ENCODE data around the gene MCF2.
"Not testable (repeated sequence)": the region's sequence is repeated elsewhere in the genome, so short reads cannot be mapped to it uniquely, and the experiment has no call there.

Gene MCF2

DNA sequence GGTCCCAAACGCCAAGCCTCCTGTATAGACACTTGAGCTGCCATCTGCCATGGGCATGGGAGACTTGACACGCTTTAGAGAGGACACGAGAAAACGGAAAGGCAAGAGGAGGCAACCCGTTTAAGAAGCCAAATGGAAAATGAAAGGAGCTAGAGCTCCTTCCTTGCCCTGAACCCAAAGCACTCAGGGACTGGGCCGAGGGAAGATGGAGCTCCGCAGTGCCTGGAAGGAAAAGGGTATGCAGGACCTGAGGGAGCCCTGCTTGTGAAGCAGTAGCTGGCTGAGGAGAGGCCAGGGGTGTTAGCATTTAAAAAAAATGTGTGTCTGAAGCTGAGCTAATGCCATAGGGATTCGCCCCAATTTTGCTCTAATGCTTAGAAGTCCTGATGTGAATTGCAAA lies 15.1 kb downstream of the MCF2 start:
- Histone ChIP-seq H3K4me1 (ENCODE audit: insufficient read depth, low read length) (no peaks in the 10 kb centered on the region), H3K9ac (ENCODE audit: low read length) (no peak overlapping the region), H3K9me3 (ENCODE audit: low read length) (no peaks in the 10 kb centered on the region), H3K36me3 (ENCODE audit: insufficient read depth, low read length) (no peaks in the 10 kb centered on the region), H3K27ac (ENCODE audit: low read depth, low read length) (no peak overlapping the region), H3K27me3 (ENCODE audit: control insufficient read depth in 1 of 2, insufficient read depth in 2 of 2, low read length in 2 of 2) (peaks cover 0 to 12% of the 10 kb centered on the region in 2 donors), H3K4me3 (ENCODE audit: low read depth in 1 of 2, low read length in 2 of 2) (peak overlapping the region in 1 of 2 donors; percentile 41)

DNA sequence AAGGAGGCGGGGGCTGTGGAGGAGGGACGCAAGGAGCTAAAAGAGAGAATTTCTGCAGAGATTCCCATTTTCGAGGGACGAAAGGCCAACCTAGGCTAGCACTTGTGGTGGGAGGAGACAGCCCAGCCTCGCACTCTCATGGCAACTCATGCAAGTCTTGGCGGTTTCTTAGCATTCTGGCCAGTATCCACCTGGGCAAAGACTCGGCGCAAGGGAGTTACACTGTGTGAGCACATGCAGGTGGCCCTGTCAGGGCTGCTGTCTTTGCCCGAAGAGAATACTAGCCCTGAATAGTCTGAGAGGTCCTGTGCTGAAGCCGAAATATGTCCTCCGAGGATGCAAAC lies 15.5 kb downstream of the MCF2 start:
- Histone ChIP-seq H3K9ac (ENCODE audit: low read length) (no peak overlapping the region), H3K27me3 (ENCODE audit: control insufficient read depth in 1 of 2, insufficient read depth in 2 of 2, low read length in 2 of 2) (peaks cover 0 to 12% of the 10 kb centered on the region in 2 donors), H3K4me3 (ENCODE audit: low read depth in 1 of 2, low read length in 2 of 2) (peak overlapping the region in 1 of 2 donors; percentile 41), H3K27ac (ENCODE audit: low read depth, low read length) (no peak overlapping the region), H3K4me1 (ENCODE audit: insufficient read depth, low read length) (no peaks in the 10 kb centered on the region), H3K9me3 (ENCODE audit: low read length) (no peaks in the 10 kb centered on the region), H3K36me3 (ENCODE audit: insufficient read depth, low read length) (no peaks in the 10 kb centered on the region)

DNA sequence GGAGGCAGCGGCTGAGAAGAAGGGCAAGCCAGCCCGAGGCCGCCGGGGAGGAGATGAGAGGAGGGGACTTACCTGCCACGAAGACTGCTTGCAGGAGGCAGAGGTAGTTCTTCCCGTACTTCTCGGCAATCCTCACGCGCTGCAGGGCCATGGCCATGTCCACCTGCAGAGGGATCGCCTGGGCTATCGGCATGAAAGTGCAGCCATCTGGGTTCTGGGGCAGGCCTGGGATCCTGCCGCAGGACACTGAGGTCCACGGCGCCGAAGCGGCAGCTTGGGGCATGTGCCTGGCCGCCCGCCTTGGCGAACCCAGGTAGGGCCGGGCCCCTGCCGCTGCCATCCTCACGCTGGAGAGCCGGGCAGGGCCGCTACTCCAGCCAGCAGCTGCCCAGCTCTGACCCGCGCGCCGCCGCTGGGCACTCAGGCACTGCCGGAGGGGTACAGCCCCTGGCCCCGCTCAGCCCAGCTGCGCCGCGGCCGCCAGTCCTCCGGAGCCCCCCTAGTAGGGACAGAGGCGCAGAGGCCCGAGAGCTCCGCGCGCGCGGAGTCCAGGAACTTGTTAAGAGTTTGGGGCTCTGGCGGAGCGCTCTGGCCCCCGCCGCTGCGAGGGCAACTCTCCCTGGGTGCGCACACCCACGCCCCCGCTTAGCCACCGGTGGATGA lies 16.0 kb downstream of the MCF2 start:
- Histone ChIP-seq H3K36me3 (ENCODE audit: insufficient read depth, low read length) (no peaks in the 10 kb centered on the region), H3K27ac (ENCODE audit: low read depth, low read length) (no peak overlapping the region)

DNA sequence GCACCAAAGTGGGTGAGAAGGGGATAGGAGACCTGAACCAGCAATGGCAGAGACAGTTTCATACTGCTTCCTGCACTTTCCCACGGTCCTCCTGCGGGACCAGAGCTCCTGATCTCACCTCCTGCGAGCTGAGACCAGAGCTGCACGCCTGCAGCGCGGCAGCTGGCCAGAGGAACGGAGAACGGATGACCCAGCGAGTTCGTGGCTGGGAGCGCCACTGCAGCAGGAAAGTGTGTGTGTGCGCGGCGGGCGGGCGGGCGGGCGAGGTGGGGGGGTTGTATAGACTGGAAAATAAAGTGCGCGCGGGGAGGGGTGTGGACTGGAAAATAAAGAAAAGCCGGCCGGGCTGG lies 16.5 kb downstream of the MCF2 start:
- no peaks in the 10 kb centered on the region for H3K9me3 ChIP-seq (ENCODE audit: low read length)
- no peak overlapping the region for H3K9ac ChIP-seq (ENCODE audit: low read length)
- H3K36me3 ChIP-seq (ENCODE audit: insufficient read depth, low read length): no peaks in the 10 kb centered on the region
- H3K27me3 ChIP-seq (ENCODE audit: control insufficient read depth in 1 of 2, insufficient read depth in 2 of 2, low read length in 2 of 2): peaks cover 0 to 12% of the 10 kb centered on the region in 2 donors
- H3K4me3 ChIP-seq (ENCODE audit: low read depth in 1 of 2, low read length in 2 of 2): peak overlapping the region in 1 of 2 donors; percentile 21
- no peaks in the 10 kb centered on the region for H3K4me1 ChIP-seq (ENCODE audit: insufficient read depth, low read length)
- no peak overlapping the region for H3K27ac ChIP-seq (ENCODE audit: low read depth, low read length)

More for the DNA sequence above, 16.0 kb downstream of the MCF2 start:
- H3K9ac ChIP-seq (ENCODE audit: low read length): no peak overlapping the region
- H3K4me3 ChIP-seq (ENCODE audit: low read depth in 1 of 2, low read length in 2 of 2): peak overlapping the region; percentile 21 to 41
- H3K4me1 ChIP-seq (ENCODE audit: insufficient read depth, low read length): no peaks in the 10 kb centered on the region
- peaks cover 0 to 12% of the 10 kb centered on the region in 2 donors for H3K27me3 ChIP-seq (ENCODE audit: control insufficient read depth in 1 of 2, insufficient read depth in 2 of 2, low read length in 2 of 2)
- no peaks in the 10 kb centered on the region for H3K9me3 ChIP-seq (ENCODE audit: low read length)

DNA sequence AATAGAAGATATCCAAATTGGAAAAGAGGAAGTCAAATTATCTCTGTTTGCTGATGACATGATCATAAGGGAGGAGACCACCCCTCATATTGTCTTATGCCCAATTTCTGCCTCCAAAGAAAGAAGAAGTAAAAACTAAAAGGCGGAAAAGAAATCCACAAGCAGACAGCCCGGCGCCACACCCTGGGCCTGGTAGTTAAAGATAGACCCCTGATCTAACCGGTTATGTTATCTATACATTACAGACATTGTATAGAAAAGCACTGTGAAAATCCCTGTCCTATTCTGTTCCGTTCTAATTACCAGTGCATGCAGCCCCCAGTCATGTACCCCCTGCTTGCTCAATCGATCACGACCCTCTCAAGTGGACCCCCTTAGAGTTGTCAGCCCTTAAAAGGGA lies 22.8 kb downstream of the MCF2 start:
- not testable (repeated sequence) for H3K9me3 ChIP-seq (ENCODE audit: low read length); H3K36me3 ChIP-seq (ENCODE audit: insufficient read depth, low read length); H3K27ac ChIP-seq (ENCODE audit: low read depth, low read length); H3K9ac ChIP-seq (ENCODE audit: low read length); H3K27me3 ChIP-seq (ENCODE audit: control insufficient read depth in 1 of 2, insufficient read depth in 2 of 2, low read length in 2 of 2); H3K4me1 ChIP-seq (ENCODE audit: insufficient read depth, low read length); H3K4me3 ChIP-seq (ENCODE audit: low read depth in 1 of 2, low read length in 2 of 2)

DNA sequence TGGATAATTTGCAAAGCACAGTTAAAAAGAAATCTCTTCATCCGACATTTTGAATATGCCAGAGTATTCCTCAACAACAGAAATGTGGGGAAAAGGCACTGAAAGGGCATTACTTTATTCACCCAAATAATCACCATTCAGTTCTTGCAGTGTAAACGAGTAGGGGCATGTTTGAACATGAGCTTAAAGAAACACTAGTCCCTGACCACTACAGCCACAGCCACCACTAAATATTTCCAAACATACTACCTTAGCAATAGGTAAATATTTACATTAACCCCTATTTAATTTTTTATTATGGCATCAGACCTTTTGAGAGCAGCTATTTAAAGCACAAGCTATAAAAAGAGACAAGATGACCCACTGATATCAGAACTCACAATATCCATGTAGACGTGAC lies 27.6 kb downstream of the MCF2 start:
- H3K36me3 ChIP-seq (ENCODE audit: insufficient read depth, low read length): no peaks in the 10 kb centered on the region
- no peak overlapping the region for H3K27ac ChIP-seq (ENCODE audit: low read depth, low read length)

DNA sequence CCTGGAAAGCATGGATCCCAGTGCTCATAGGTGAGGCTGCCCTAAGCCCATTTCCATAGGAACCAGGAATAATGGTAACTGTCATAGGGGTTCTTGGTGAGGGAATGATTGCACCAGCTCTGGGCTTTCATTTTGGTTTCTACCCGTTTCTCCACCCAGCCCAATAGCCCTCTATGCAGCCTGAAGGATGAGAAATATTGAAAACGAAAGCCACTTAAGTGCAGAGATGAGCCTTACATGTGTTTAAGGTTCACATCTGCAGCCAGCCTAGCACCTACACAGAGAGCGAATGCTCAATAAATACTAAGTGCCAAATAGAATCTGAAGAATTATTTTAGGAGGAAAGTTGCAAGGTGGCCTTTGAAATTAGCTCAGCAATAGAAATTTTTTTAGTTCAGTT lies 60.4 kb downstream of the MCF2 start:
- no peaks in the 10 kb centered on the region for H3K27me3 ChIP-seq (ENCODE audit: control insufficient read depth in 1 of 2, insufficient read depth in 2 of 2, low read length in 2 of 2)
- no peak overlapping the region for H3K4me3 ChIP-seq (ENCODE audit: low read depth in 1 of 2, low read length in 2 of 2)
- no peaks in the 10 kb centered on the region for H3K36me3 ChIP-seq (ENCODE audit: insufficient read depth, low read length)
- H3K9me3 ChIP-seq (ENCODE audit: low read length): no peaks in the 10 kb centered on the region
- no peaks in the 10 kb centered on the region for H3K4me1 ChIP-seq (ENCODE audit: insufficient read depth, low read length)
- no peak overlapping the region for H3K27ac ChIP-seq (ENCODE audit: low read depth, low read length)
- H3K9ac ChIP-seq (ENCODE audit: low read length): no peak overlapping the region

More for the DNA sequence above, 27.6 kb downstream of the MCF2 start:
- H3K4me3 ChIP-seq (ENCODE audit: low read depth in 1 of 2, low read length in 2 of 2): no peak overlapping the region
- no peak overlapping the region for H3K9ac ChIP-seq (ENCODE audit: low read length)
- no peaks in the 10 kb centered on the region for H3K4me1 ChIP-seq (ENCODE audit: insufficient read depth, low read length)
- H3K27me3 ChIP-seq (ENCODE audit: control insufficient read depth in 1 of 2, insufficient read depth in 2 of 2, low read length in 2 of 2): no peaks in the 10 kb centered on the region
- H3K9me3 ChIP-seq (ENCODE audit: low read length): no peaks in the 10 kb centered on the region

DNA sequence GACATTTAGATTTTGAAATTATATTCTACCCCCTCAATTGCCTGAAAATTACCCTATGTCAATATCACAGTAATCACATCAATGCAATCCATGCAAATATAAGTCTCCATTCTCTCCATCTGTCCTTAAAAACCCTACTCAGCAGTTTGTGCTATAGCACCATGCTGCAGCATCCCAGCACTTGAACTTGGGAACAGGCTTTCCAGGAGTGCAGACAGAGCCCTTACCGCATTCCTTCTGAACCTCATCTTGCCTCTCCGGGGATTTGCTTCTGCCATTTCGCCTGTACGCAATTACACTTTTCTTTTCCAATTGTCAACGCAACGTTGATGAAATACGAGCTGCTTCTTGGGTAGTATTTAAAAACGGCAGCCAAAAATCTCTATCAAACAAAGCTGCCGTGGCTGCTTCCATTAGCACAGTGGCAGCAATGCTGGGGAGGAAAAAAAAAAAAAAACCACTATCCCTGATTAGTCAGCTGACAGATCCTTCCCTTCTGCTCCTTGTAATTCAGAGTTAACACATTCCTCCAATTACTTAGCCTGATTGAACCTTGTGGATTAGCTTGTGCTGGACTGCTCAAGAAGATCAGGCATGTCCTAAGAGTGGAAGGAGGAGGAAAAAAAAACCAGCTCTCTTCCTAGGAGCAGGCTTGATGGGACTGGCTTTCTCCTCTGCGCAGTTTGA lies 65.6 kb downstream of the MCF2 start:
- no peaks in the 10 kb centered on the region for H3K36me3 ChIP-seq (ENCODE audit: insufficient read depth, low read length)
- H3K27ac ChIP-seq (ENCODE audit: low read depth, low read length): no peak overlapping the region
- no peak overlapping the region for H3K4me3 ChIP-seq (ENCODE audit: low read depth in 1 of 2, low read length in 2 of 2)
- H3K27me3 ChIP-seq (ENCODE audit: control insufficient read depth in 1 of 2, insufficient read depth in 2 of 2, low read length in 2 of 2): no peaks in the 10 kb centered on the region
- H3K9me3 ChIP-seq (ENCODE audit: low read length): no peaks in the 10 kb centered on the region
- no peaks in the 10 kb centered on the region for H3K4me1 ChIP-seq (ENCODE audit: insufficient read depth, low read length)
- H3K9ac ChIP-seq (ENCODE audit: low read length): no peak overlapping the region

DNA sequence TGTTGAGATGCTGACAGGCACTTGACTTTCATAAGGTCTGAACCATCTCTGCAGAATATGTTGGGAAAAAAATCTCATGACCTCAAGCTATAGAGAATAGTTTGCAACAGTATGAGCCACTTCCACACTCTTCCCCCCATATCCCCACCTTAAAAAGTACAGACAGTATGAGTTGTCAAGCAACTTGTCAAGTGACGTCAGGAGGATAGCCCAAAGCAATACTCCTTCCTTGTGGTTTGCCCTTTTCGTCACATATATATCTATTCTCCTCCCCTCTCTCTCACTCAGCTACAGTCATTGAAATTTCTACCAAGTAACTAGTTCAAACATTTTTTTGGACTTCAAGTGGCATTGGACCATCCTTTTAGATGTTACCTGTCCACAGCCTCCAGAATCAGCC lies 67.7 kb downstream of the MCF2 start:
- no peaks in the 10 kb centered on the region for H3K4me1 ChIP-seq (ENCODE audit: insufficient read depth, low read length)
- no peaks in the 10 kb centered on the region for H3K9me3 ChIP-seq (ENCODE audit: low read length)
- no peaks in the 10 kb centered on the region for H3K36me3 ChIP-seq (ENCODE audit: insufficient read depth, low read length)
- no peaks in the 10 kb centered on the region for H3K27me3 ChIP-seq (ENCODE audit: control insufficient read depth in 1 of 2, insufficient read depth in 2 of 2, low read length in 2 of 2)
- H3K9ac ChIP-seq (ENCODE audit: low read length): no peak overlapping the region
- H3K27ac ChIP-seq (ENCODE audit: low read depth, low read length): no peak overlapping the region
- H3K4me3 ChIP-seq (ENCODE audit: low read depth in 1 of 2, low read length in 2 of 2): no peak overlapping the region

DNA sequence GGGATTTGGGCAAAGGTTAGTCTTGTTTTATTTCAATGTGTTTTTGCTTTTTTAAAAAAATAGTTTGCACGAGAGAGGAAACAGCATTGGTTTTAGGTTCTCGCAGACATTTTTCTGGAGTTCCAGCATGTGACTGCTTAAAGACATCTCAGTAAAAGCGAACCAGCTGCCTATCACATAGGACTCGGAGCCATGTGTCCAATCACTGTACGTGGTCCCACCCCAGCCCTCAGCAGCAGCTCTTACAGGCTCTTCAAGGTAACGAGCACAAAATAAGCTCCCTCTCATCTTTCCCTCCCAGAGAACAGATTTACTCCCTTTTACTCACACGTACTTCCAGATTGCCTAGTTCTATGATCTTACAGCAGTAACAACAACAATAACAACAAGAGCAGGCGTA lies 68.7 kb downstream of the MCF2 start:
- no peaks in the 10 kb centered on the region for H3K4me1 ChIP-seq (ENCODE audit: insufficient read depth, low read length)
- no peak overlapping the region for H3K9ac ChIP-seq (ENCODE audit: low read length)
- H3K4me3 ChIP-seq (ENCODE audit: low read depth in 1 of 2, low read length in 2 of 2): no peak overlapping the region
- no peaks in the 10 kb centered on the region for H3K27me3 ChIP-seq (ENCODE audit: control insufficient read depth in 1 of 2, insufficient read depth in 2 of 2, low read length in 2 of 2)
- no peaks in the 10 kb centered on the region for H3K9me3 ChIP-seq (ENCODE audit: low read length)
- no peaks in the 10 kb centered on the region for H3K36me3 ChIP-seq (ENCODE audit: insufficient read depth, low read length)
- no peak overlapping the region for H3K27ac ChIP-seq (ENCODE audit: low read depth, low read length)

DNA sequence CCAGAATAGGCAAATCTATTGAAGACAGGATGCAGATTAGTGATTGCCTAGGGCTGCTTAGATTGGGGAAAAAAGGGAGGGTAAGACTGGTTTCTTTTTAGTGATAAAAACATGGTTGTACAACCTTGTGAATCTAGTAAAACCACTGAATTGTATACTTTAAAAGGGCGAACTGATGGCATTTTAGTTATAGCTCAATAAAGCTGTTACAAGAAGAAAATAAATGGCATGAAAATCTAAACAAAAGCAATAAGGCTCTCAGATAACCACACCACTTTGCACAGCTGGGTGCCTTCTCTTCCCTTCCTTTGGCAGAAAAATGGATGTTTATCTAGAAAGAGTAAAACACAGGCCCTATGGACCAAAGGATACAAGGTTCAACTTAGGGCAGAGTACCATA lies 107.9 kb downstream of the MCF2 start:
- Histone ChIP-seq H3K4me3 (ENCODE audit: low read depth in 1 of 2, low read length in 2 of 2) (no peak overlapping the region), H3K27me3 (ENCODE audit: control insufficient read depth in 1 of 2, insufficient read depth in 2 of 2, low read length in 2 of 2) (no peaks in the 10 kb centered on the region), H3K27ac (ENCODE audit: low read depth, low read length) (no peak overlapping the region), H3K9ac (ENCODE audit: low read length) (no peak overlapping the region), H3K9me3 (ENCODE audit: low read length) (no peaks in the 10 kb centered on the region), H3K36me3 (ENCODE audit: insufficient read depth, low read length) (no peaks in the 10 kb centered on the region), H3K4me1 (ENCODE audit: insufficient read depth, low read length) (no peaks in the 10 kb centered on the region)

DNA sequence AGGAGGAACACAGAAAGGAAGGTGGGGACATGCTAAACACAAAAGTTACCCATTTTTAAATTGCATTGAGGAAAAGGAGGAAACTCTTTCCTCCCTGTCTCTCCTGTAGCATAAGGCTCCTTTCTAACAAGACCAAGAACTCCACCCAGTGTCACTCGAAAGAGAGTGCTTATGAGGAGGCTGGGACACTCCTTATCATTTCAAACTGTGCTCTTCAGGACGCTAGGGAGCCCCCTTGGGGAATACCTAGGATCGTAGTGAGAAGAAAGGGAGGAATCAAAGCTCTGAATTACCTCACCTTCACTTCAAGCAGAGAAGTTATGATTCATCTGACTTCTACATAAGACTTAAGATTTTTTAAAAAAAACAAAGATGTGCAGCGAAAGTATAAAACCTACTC lies 111.9 kb downstream of the MCF2 start:
- H3K4me1 ChIP-seq (ENCODE audit: insufficient read depth, low read length): no peaks in the 10 kb centered on the region
- no peak overlapping the region for H3K4me3 ChIP-seq (ENCODE audit: low read depth in 1 of 2, low read length in 2 of 2)
- no peaks in the 10 kb centered on the region for H3K36me3 ChIP-seq (ENCODE audit: insufficient read depth, low read length)
- H3K9ac ChIP-seq (ENCODE audit: low read length): no peak overlapping the region
- no peaks in the 10 kb centered on the region for H3K27me3 ChIP-seq (ENCODE audit: control insufficient read depth in 1 of 2, insufficient read depth in 2 of 2, low read length in 2 of 2)
- no peak overlapping the region for H3K27ac ChIP-seq (ENCODE audit: low read depth, low read length)
- H3K9me3 ChIP-seq (ENCODE audit: low read length): no peaks in the 10 kb centered on the region
